ENCODE data around the gene SNCAIP. TPM values are rescaled to one million over a fixed set of nuclear protein-coding genes. Genes with fewer than 3 reads are reported as not detected.

SNCAIP gene
- total and polyA plus RNA-seq, 2 experiments from 2014 or later: 1.5 to 2.4 TPM

DNA sequence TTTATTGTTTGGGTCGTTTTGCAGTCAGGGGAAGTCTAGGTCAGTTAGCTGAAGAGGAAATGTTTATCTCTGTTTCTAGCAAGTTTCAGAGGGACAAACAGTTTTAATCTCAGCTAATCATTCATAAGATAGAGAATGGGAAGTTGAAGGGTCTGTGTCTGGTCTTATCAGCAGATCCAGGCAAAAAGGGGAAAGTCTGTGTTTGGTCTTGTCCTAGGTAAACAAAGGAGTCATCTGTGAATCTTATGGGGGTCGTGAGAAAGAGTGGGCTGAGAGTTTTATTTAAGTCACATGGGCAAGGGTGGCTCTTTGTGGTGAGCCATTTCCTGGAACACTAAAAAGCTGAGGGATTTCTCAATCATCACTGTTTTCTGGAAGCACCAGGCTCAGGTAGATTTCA, 5.6 kb upstream of the SNCAIP start:
- Histone ChIP-seq H3K4me1 (ENCODE audit: insufficient read depth) (no peaks in the 10 kb centered on the region), H2AFZ (no peak overlapping the region), H3K9me2 (ENCODE audit: insufficient read depth) (no peaks in the 10 kb centered on the region), H3K27ac (no peak overlapping the region), H3K4me3 (no peak overlapping the region), H3K79me2 (ENCODE audit: insufficient read depth) (no peaks in the 10 kb centered on the region), H4K20me1 (ENCODE audit: insufficient read depth) (no peaks in the 10 kb centered on the region), H3K4me2 (ENCODE audit: unreplicated experiment) (no peak overlapping the region), H3F3A (ENCODE audit: insufficient read depth) (peaks cover 15% of the 10 kb centered on the region; the same call in 1 of the 2 replicates), H3K9me3 (ENCODE audit: low read depth) (no peaks in the 10 kb centered on the region), H3K27me3 (replicated peaks; ENCODE audit: insufficient read depth) (no peaks in the 10 kb centered on the region), H3K36me3 (ENCODE audit: low read depth) (no peaks in the 10 kb centered on the region), H3K9ac (no peak overlapping the region)
- 22 to 29% methylated on average over 2 of the region's 2 CpGs for WGBS, 2 experiments (ENCODE audit: low coverage in 1 of 2, low lambda C conversion rate in 2 of 2, missing lambda C conversion rate in 2 of 2)
- in situ Hi-C loops (cut with MboI): no loop called here
- no peak for DNase-seq
- TF ChIP-seq EZH2 (IDR thresholded peaks at IDR 0.05; ENCODE audit: insufficient read depth, poor library complexity, severe bottlenecking) (no peak), EZH2phosphoT487 (IDR thresholded peaks at IDR 0.05; ENCODE audit: insufficient read depth, low read depth) (no peak)

DNA sequence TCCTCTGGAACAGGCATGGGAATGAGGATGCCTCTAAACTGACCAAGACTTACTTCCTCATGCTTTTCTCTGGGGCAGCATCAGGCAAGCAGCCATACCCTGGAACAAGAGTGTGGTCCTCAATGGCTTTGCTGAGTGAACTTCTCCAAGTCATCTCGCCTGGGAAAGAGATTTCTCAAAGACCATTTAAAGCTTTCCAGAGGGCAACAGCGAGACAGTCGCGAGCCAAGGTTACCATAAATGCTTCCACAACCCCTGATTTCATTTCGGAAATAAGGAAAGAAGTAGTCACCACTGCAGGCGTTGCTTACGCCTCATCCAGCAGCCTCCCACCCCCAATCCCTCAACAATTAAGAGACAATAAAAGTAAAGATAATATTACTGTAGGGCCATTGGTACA, 1.1 kb upstream of the SNCAIP start:
- Histone ChIP-seq H3K9me3 (ENCODE audit: low read depth) (no peaks in the 10 kb centered on the region), H3K27ac (peak overlapping the region; percentile 49), H3F3A (ENCODE audit: insufficient read depth) (peaks cover 22% of the 10 kb centered on the region; the same call in 1 of the 2 replicates), H3K4me3 (peak overlapping the region; percentile 71), H3K79me2 (ENCODE audit: insufficient read depth) (no peaks in the 10 kb centered on the region), H3K36me3 (ENCODE audit: low read depth) (no peaks in the 10 kb centered on the region), H3K9me2 (ENCODE audit: insufficient read depth) (no peaks in the 10 kb centered on the region), H3K9ac (peak overlapping the region; percentile 57; the same call in 1 of the 2 replicates), H3K27me3 (replicated peaks; ENCODE audit: insufficient read depth) (no peaks in the 10 kb centered on the region), H4K20me1 (ENCODE audit: insufficient read depth) (no peaks in the 10 kb centered on the region), H3K4me2 (ENCODE audit: unreplicated experiment) (peak overlapping the region; percentile 45), H3K4me1 (ENCODE audit: insufficient read depth) (0 out of 2 replicates have a peak, but pooled peaks cover 7% of the 10 kb centered on the region), H2AFZ (peak overlapping the region; percentile 91)
- in situ Hi-C loops (cut with MboI): no loop called here
- WGBS, 2 experiments (ENCODE audit: low coverage in 1 of 2, low lambda C conversion rate in 2 of 2, missing lambda C conversion rate in 2 of 2): 4 to 5% methylated on average over 7 of the region's 7 CpGs
- TF ChIP-seq EZH2phosphoT487 (IDR thresholded peaks at IDR 0.05; ENCODE audit: insufficient read depth, low read depth): no peak
- TF ChIP-seq EZH2 (IDR thresholded peaks at IDR 0.05; ENCODE audit: insufficient read depth, poor library complexity, severe bottlenecking): no peak
- DNase-seq: peak; percentile 69

DNA sequence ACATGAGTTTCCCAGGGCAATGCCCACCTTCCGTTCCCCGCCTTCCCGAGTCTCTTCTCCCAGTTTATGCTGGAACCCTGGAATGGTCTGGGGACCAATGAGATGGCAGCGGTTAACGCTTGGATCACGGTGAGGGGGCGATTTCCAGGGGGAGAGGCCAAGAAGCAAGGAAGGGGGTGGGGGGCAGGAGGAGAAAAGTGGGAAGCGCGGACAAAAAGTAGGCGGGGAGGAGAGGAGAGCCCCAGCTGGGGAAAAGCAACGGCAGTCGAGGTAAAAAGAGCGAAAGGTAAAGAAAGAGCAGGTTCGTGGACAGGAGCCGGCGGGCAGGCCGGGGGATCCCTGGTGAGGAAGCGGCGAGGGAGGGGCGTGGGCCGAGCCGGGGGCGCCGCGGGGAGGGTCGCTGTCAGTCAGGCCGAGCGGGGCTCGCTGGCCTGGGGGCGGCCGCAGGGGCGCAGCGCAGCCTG, 508 bp upstream of the SNCAIP start:
- H4K20me1 ChIP-seq (ENCODE audit: insufficient read depth): no peaks in the 10 kb centered on the region
- H3K27me3 ChIP-seq (replicated peaks; ENCODE audit: insufficient read depth): no peaks in the 10 kb centered on the region
- no peaks in the 10 kb centered on the region for H3K36me3 ChIP-seq (ENCODE audit: low read depth)
- peaks cover 22% of the 10 kb centered on the region; the same call in 1 of the 2 replicates for H3F3A ChIP-seq (ENCODE audit: insufficient read depth)
- H3K27ac ChIP-seq: peak overlapping the region; percentile 49
- H3K79me2 ChIP-seq (ENCODE audit: insufficient read depth): no peaks in the 10 kb centered on the region
- H3K9me2 ChIP-seq (ENCODE audit: insufficient read depth): no peaks in the 10 kb centered on the region
- H3K9ac ChIP-seq: peak overlapping the region; percentile 57
- peak overlapping the region; percentile 71 for H3K4me3 ChIP-seq
- no peak for TF ChIP-seq EZH2phosphoT487 (IDR thresholded peaks at IDR 0.05; ENCODE audit: insufficient read depth, low read depth)
- H3K4me1 ChIP-seq (ENCODE audit: insufficient read depth): 0 out of 2 replicates have a peak, but pooled peaks cover 7% of the 10 kb centered on the region
- no peaks in the 10 kb centered on the region for H3K9me3 ChIP-seq (ENCODE audit: low read depth)
- H3K4me2 ChIP-seq (ENCODE audit: unreplicated experiment): peak overlapping the region; percentile 45
- 0 to 1% methylated on average over 3 to 29 of the region's 33 CpGs for WGBS, 2 experiments (ENCODE audit: low coverage in 1 of 2, low lambda C conversion rate in 2 of 2, missing lambda C conversion rate in 2 of 2)
- peak; percentile 23 for DNase-seq
- in situ Hi-C loops (cut with MboI): no loop called here
- peak overlapping the region; percentile 91 for H2AFZ ChIP-seq

DNA sequence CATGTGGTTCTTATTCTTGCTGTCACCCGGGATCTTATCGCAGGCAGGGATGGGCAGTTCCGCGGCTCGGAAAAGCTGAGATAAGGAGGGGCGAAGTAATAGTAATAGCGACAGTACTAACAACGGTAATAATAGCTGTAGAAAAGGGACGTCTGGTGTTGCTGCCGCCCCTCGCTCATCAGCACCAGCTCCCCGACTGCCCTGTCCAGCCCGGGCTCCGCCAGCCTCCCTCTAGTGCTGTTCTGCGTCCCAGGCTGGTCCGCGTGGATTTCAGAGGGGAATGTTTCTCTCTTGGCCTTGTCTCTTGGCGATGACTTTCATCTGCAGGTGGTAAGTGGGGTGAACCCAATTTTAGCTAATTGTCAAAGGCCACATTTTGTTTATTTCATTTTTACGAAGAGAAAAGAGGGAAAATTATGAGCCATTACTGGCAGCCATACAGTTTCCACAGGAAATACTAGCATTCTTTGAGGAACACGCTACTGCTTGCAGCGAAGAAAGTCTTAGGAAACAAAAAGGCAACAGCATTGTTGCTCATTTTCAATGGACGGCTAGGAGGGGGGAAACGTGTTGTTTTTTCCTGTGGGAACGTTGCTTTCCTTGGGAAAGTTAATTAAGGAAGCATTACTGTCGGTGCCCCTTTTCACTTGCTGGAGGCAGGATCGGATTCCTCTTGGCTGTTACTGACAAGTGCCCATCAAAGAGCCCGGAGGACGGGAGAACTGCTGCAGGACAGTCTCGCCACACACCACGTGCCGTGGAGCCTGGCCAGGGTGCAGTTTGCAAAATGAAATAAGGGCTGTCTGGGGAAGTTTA, 762 bp downstream of the SNCAIP start:
- TF ChIP-seq EZH2phosphoT487 (IDR thresholded peaks at IDR 0.05; ENCODE audit: insufficient read depth, low read depth) (no peak), EZH2 (IDR thresholded peaks at IDR 0.05; ENCODE audit: insufficient read depth, poor library complexity, severe bottlenecking) (no peak)
- Histone ChIP-seq H3K4me2 (ENCODE audit: unreplicated experiment) (peak overlapping the region; percentile 89), H4K20me1 (ENCODE audit: insufficient read depth) (no peaks in the 10 kb centered on the region), H3F3A (ENCODE audit: insufficient read depth) (peaks cover 22% of the 10 kb centered on the region; the same call in 1 of the 2 replicates), H3K79me2 (ENCODE audit: insufficient read depth) (no peaks in the 10 kb centered on the region), H3K9me2 (ENCODE audit: insufficient read depth) (no peaks in the 10 kb centered on the region), H3K27me3 (replicated peaks; ENCODE audit: insufficient read depth) (no peaks in the 10 kb centered on the region), H3K36me3 (ENCODE audit: low read depth) (no peaks in the 10 kb centered on the region), H2AFZ (peak overlapping the region; percentile 76), H3K4me1 (ENCODE audit: insufficient read depth) (0 out of 2 replicates have a peak, but pooled peaks cover 7% of the 10 kb centered on the region), H3K27ac (0 out of 2 replicates have a peak overlapping the region, but pooled peaks have one; percentile 1), H3K9ac (peak overlapping the region; percentile 68), H3K4me3 (peak overlapping the region; percentile 82), H3K9me3 (ENCODE audit: low read depth) (no peaks in the 10 kb centered on the region)
- 1 to 2% methylated on average over 31 of the region's 31 CpGs for WGBS, 2 experiments (ENCODE audit: low coverage in 1 of 2, low lambda C conversion rate in 2 of 2, missing lambda C conversion rate in 2 of 2)
- peak; percentile 76 for DNase-seq
- in situ Hi-C loops (cut with MboI): no loop called here

Measured in GM23248 (cell line).